Measurements from ENCODE around the gene MYBPC3. TPM values are rescaled to one million over a fixed set of nuclear protein-coding genes. Genes with fewer than 3 reads are reported as not detected.

MYBPC3 gene
- total and polyA plus RNA-seq, 10 of the 15 experiments (the other 5 are each of a cell fraction or from before 2014, with no cell fraction given), result 0.03 to 0.08 (median 0.03) TPM; not detected in 7

- TF ChIP-seq E4F1 (IDR thresholded peaks at IDR 0.05; ENCODE audit: borderline replicate concordance, partially characterized antibody) (no peak), CEBPB (IDR thresholded peaks at IDR 0.05; ENCODE audit: borderline replicate concordance in 1 of 2, low read depth in 2 of 2, low read length in 2 of 2) (peak in 1 of 2 experiments; percentile 68; a peak in 2 of 4 replicates), SIN3A (IDR thresholded peaks at IDR 0.05; ENCODE audit: low read depth, low read length) (no peak), KLF5 (IDR thresholded peaks at IDR 0.05; ENCODE audit: partially characterized antibody) (no peak), E2F8 (IDR thresholded peaks at IDR 0.05; ENCODE audit: low read depth, partially characterized antibody) (no peak), EGR1 (IDR thresholded peaks at IDR 0.05; ENCODE audit: borderline replicate concordance in 1 of 2, low read depth in 2 of 2, low read length in 2 of 2) (peak in 1 of 2 experiments; percentile 95; a peak in 2 of 3 replicates), SMAD1 (IDR thresholded peaks at IDR 0.05; ENCODE audit: low read depth, partially characterized antibody) (no peak), NKRF (conservative IDR thresholded peaks at IDR 0.05) (no peak), MEF2B (IDR thresholded peaks at IDR 0.05; ENCODE audit: partially characterized antibody, poor library complexity, severe bottlenecking) (no peak), IRF3 (IDR thresholded peaks at IDR 0.05) (no peak), NFXL1 (IDR thresholded peaks at IDR 0.05; ENCODE audit: borderline replicate concordance) (0 out of 2 replicates have a peak, but pooled peaks have one; percentile 97), BCLAF1 (IDR thresholded peaks at IDR 0.05) (no peak), SMARCA5 (IDR thresholded peaks at IDR 0.05) (no peak)
These were observed 24.2 kb upstream of the MYBPC3 start (continued) for GRCh38 chr11:47376525-47377371.

Data from GM12878 (cell line).